ENCODE measurements around the gene ITGB2. TPM values are rescaled to one million over a fixed set of nuclear protein-coding genes. Genes with fewer than 3 reads are reported as not detected.

Gene ITGB2
- total and polyA plus RNA-seq, 7 donors: 2.5 to 11.7 (median 8.3) TPM

- H3K4me1 ChIP-seq: peaks cover 77% of the 10 kb centered on the region
- peak; percentile 71 to 88 for DNase-seq
- no peak for TF ChIP-seq CTCF (IDR thresholded peaks at IDR 0.05)
- peak; percentile 76 to 83 (median 82) for ATAC-seq
- H3K27me3 ChIP-seq (ENCODE audit: insufficient read depth in 3 of 3, low read length in 2 of 3): no peaks in the 10 kb centered on the region
- H3K9me3 ChIP-seq: no peaks in the 10 kb centered on the region
- H3K27ac ChIP-seq: peak overlapping the region; percentile 97
- peak overlapping the region; percentile 5 for H3K4me3 ChIP-seq
- H3K36me3 ChIP-seq (ENCODE audit: insufficient read depth in 1 of 2, low read depth in 1 of 2): peaks cover 0 to 4% of the 10 kb centered on the region in 2 donors
- 31 to 45% (median 42%) methylated on average over 24 of the region's 24 CpGs for WGBS, 3 donors
- intact Hi-C loops (cut with DNase I): loop anchor here (5.0 kb wide), 2 partner anchors 100 to 120 kb away; partner anchors contain the start of gene ADARB1 (in 2 of the 2)
Measured at GRCh38 chr21:44952116-44952928, 31.6 kb upstream of the ITGB2 start.

GRCh38 chr21:44951186-44951915, 30.7 kb upstream of the ITGB2 start:
- ATAC-seq: no peak
- intact Hi-C loops (cut with DNase I): loop anchor here (5.0 kb wide), 2 partner anchors 101 to 121 kb away; partner anchors contain the start of gene ADARB1 (in 2 of the 2)
- Histone ChIP-seq H3K27ac (peak overlapping the region; percentile 46), H3K9me3 (no peaks in the 10 kb centered on the region), H3K36me3 (ENCODE audit: insufficient read depth in 1 of 2, low read depth in 1 of 2) (peaks cover 0 to 4% of the 10 kb centered on the region in 2 donors), H3K27me3 (ENCODE audit: insufficient read depth in 3 of 3, low read length in 2 of 3) (no peaks in the 10 kb centered on the region), H3K4me3 (no peak overlapping the region), H3K4me1 (peaks cover 87% of the 10 kb centered on the region)
- peak; percentile 15 to 44 for DNase-seq
- TF ChIP-seq CTCF (IDR thresholded peaks at IDR 0.05): no peak
- WGBS, 3 donors: 94 to 97% (median 96%) methylated on average over 31 of the region's 31 CpGs

- ATAC-seq: no peak
- WGBS, 3 donors: 79 to 91% (median 85%) methylated on average over 18 of the region's 18 CpGs
- H3K4me1 ChIP-seq: peaks cover 84% of the 10 kb centered on the region
- no peak for TF ChIP-seq CTCF (IDR thresholded peaks at IDR 0.05)
- intact Hi-C loops (cut with DNase I): loop anchor here (5.0 kb wide), 2 partner anchors 102 to 122 kb away; partner anchors contain the start of gene ADARB1 (in 2 of the 2)
- peak overlapping the region; percentile 55 for H3K27ac ChIP-seq
- no peak overlapping the region for H3K4me3 ChIP-seq
- no peaks in the 10 kb centered on the region for H3K9me3 ChIP-seq
- peaks cover 0 to 8% of the 10 kb centered on the region in 2 donors for H3K36me3 ChIP-seq (ENCODE audit: insufficient read depth in 1 of 2, low read depth in 1 of 2)
- DNase-seq: peak; percentile 21 to 57
- no peaks in the 10 kb centered on the region for H3K27me3 ChIP-seq (ENCODE audit: insufficient read depth in 3 of 3, low read length in 2 of 3)
Measured at GRCh38 chr21:44950351-44950750, 29.7 kb upstream of the ITGB2 start.

GRCh38 chr21:44949779-44950198, 29.1 kb upstream of the ITGB2 start:
- 11 to 13% (median 12%) methylated on average over 10 of the region's 10 CpGs for WGBS, 3 donors
- Histone ChIP-seq H3K27ac (peak overlapping the region; percentile 55), H3K36me3 (ENCODE audit: insufficient read depth in 1 of 2, low read depth in 1 of 2) (peaks cover 0 to 14% of the 10 kb centered on the region in 2 donors), H3K4me1 (peaks cover 78% of the 10 kb centered on the region), H3K27me3 (ENCODE audit: insufficient read depth in 3 of 3, low read length in 2 of 3) (no peaks in the 10 kb centered on the region), H3K4me3 (no peak overlapping the region), H3K9me3 (no peaks in the 10 kb centered on the region)
- peak; percentile 45 to 63 (median 53) for ATAC-seq
- peak; percentile 90 to 95 for DNase-seq
- TF ChIP-seq CTCF (IDR thresholded peaks at IDR 0.05): peak; percentile 97
- intact Hi-C loops (cut with DNase I): loop anchor here (2.0 to 10.0 kb wide), 6 partner anchors 103 to 335 kb away; partner anchors contain the start of genes ADARB1 (in 2 of the 2) and POFUT2 (in 1 of the 2)
